IMR-90 (cell line): ENCODE measurements around the gene LRP3.

Experiments
- BHLHE40 ChIP-seq: fragments of 150-350 bp; IDR thresholded peaks from 2 replicates; pipeline ENCODE4 v1.6.1; 2016; ENCODE audit warnings: mild to moderate bottlenecking, low read depth, low read length
- CTCF ChIP-seq: conservative IDR thresholded peaks from 2 replicates; pipeline ENCODE4 v1.5.1; 2012; ENCODE audit warnings: mild to moderate bottlenecking, low read depth, low read length, improper control_type of control experiment
- FOS ChIP-seq: fragments of 150-350 bp; IDR thresholded peaks from 2 replicates; pipeline ENCODE4 v1.6.1; 2016; ENCODE audit warnings: low read depth, low read length
- MAFK ChIP-seq: IDR thresholded peaks from 2 replicates; pipeline ENCODE4 v1.6.1; 2012; ENCODE audit warnings: low read depth, low read length, improper control_type of control experiment
- MAZ ChIP-seq: IDR thresholded peaks from 2 replicates; pipeline ENCODE4 v1.6.1; 2012; ENCODE audit warnings: low read depth, mild to moderate bottlenecking, low read length, improper control_type of control experiment, moderate library complexity, borderline replicate concordance
- NFE2L2 ChIP-seq: fragments of 150-350 bp; IDR thresholded peaks from 2 replicates; pipeline ENCODE4 v1.6.1; 2016; ENCODE audit warnings: low read depth, mild to moderate bottlenecking, low read length
- POLR2A ChIP-seq: IDR thresholded peaks from 2 replicates; pipeline ENCODE4 v1.6.1; 2012; ENCODE audit warnings: mild to moderate bottlenecking, low read depth, low read length
- RAD21 ChIP-seq: IDR thresholded peaks from 2 replicates; pipeline ENCODE4 v1.6.1; 2012; ENCODE audit warnings: low read length, improper control_type of control experiment
- RFX5 ChIP-seq: IDR thresholded peaks from 2 replicates; pipeline ENCODE4 v1.8.0; 2012; ENCODE audit warnings: low read depth, mild to moderate bottlenecking, low read length, moderate library complexity
- SMC3 ChIP-seq: fragments of 150-350 bp; IDR thresholded peaks from 2 replicates; pipeline ENCODE4 v1.6.1; 2016; ENCODE audit warnings: low read depth, mild to moderate bottlenecking, antibody characterized with exemption, low read length, moderate library complexity
- USF2 ChIP-seq: fragments of 150-350 bp; IDR thresholded peaks from 2 replicates; pipeline ENCODE4 v1.6.1; 2017; ENCODE audit warnings: mild to moderate bottlenecking, antibody characterized with exemption, low read length, low read depth
- TF ChIP-seq, protein P1 (sequence below): fragments of 150-350 bp; IDR thresholded peaks from 2 replicates; pipeline ENCODE4 v1.6.1; 2016; ENCODE audit warnings: low read depth, mild to moderate bottlenecking, low read length, moderate library complexity, borderline replicate concordance

DNA sequence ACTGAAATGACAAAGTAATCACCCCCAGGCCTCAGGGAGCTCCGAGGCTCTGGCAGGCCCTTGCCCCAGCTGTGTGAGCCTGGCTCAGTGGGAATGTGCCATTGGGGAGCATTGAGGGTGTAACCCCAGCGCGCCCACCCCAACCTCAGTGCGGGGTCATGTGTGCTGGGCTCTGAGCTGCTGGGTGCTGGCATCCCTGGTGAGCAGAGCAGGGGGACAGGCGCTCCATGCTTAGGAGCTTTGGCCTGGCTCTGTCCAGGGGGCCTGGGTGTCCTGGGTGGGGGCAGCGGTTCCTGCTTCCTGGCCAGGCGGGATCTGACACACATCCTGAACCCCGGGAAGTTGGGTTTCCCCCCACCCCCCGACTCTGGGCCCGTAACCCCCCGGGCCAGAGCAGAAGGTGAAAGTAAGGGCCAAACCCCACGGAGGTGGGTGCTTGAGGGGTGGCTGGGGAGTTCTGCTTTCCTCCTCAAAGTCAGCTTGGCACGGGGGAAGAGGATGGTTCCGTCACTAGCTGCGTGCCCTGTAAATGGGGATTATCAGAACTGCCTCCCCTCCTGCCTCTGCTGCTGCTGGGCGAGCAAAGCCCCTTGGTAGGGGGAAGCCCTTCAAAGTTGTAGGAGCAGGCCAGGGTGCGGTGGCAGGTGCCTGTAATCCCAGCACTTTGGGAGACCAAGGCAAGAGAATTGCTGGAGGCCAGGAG, 1.7 kb downstream of the LRP3 start:
- no peak for TF ChIP-seq CTCF
- TF ChIP-seq MAFK = no peak
- TF ChIP-seq FOS = no peak
- no peak for TF ChIP-seq POLR2A
- TF ChIP-seq MAZ = no peak
- TF ChIP-seq RFX5 = no peak
- TF ChIP-seq, protein P1, sequence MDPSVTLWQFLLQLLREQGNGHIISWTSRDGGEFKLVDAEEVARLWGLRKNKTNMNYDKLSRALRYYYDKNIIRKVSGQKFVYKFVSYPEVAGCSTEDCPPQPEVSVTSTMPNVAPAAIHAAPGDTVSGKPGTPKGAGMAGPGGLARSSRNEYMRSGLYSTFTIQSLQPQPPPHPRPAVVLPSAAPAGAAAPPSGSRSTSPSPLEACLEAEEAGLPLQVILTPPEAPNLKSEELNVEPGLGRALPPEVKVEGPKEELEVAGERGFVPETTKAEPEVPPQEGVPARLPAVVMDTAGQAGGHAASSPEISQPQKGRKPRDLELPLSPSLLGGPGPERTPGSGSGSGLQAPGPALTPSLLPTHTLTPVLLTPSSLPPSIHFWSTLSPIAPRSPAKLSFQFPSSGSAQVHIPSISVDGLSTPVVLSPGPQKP = no peak
- no peak for TF ChIP-seq SMC3
- TF ChIP-seq BHLHE40 = no peak
- TF ChIP-seq USF2 = no peak
- no peak for TF ChIP-seq NFE2L2
- TF ChIP-seq RAD21 = no peak
